Muscle layer of colon (tissue), 2 donors: ENCODE results near the gene CALR.
"Not testable (repeated sequence)": the region's sequence is repeated elsewhere in the genome, so short reads cannot be mapped to it uniquely, and the experiment has no call there.

Experiments used
- H3K27ac ChIP-seq: one replicate; pipeline ENCODE4 v1.7.0; 2013; ENCODE audit warnings: low read depth, mild to moderate bottlenecking, low read length, moderate library complexity
- H3K27me3 ChIP-seq, 2 donors: one replicate each; pipeline ENCODE4 v1.7.0; 2013; ENCODE audit warnings: low read length in 2 of 2, mild to moderate bottlenecking in 2 of 2; ENCODE audit not compliant: insufficient read depth in 2 of 2, control insufficient read depth in 1 of 2
- H3K36me3 ChIP-seq: one replicate; pipeline ENCODE4 v1.7.0; 2013; ENCODE audit warnings: mild to moderate bottlenecking, low read length; ENCODE audit not compliant: insufficient read depth
- H3K4me1 ChIP-seq: one replicate; pipeline ENCODE4 v1.7.0; 2013; ENCODE audit warnings: mild to moderate bottlenecking, low read length; ENCODE audit not compliant: insufficient read depth
- H3K4me3 ChIP-seq, 2 donors: one replicate each; pipeline ENCODE4 v1.7.0; 2013; ENCODE audit warnings: low read length in 2 of 2, low read depth in 1 of 2, mild to moderate bottlenecking in 1 of 2, moderate library complexity in 1 of 2
- H3K9ac ChIP-seq: one replicate; pipeline ENCODE4 v1.7.0; 2013; ENCODE audit warnings: low read length
- H3K9me3 ChIP-seq: one replicate; pipeline ENCODE4 v1.7.0; 2013; ENCODE audit warnings: mild to moderate bottlenecking, low read length
- donor health status: abdominal sarcoma.
- donor health status: Adenocarcinoma of cecum.

Gene CALR

DNA sequence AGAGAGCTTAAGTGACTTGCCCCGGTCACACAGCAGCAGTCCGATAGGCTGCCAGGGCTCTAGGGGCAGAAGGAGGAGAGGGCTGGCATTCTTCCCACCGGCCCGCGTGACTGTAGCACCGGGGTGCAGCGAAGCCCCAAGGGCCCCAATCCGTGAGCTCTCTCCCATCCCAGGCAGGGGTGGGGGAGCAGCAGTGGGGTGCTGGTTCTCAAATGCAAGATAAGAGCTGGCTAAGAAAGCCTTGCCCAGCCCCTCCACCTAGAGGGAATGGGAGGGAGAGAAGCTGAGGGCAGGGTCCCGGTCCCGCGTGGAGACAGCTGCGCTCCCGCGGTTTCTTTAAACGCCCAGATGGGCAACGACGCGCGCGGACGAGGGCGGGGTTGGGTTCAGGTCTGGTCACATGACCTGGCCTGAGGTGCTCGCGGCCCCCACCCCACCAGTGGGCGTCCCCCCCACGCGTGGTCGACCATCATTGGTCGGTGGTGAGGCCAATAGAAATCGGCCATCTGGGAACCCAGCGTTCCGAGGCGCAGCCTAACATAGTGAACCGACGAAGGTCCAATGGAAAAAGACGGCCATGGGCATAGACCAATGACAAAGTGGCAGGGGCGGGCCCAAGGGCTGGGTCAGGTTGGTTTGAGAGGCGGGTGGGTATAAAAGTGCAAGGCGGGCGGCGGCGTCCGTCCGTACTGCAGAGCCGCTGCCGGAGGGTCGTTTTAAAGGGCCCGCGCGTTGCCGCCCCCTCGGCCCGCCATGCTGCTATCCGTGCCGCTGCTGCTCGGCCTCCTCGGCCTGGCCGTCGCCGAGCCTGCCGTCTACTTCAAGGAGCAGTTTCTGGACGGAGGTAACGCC, at the start of gene CALR:
Gene CALR, plus strand, starts transcription at position 683 of the 852 bp plus-strand sequence. Its CDS starts 71 bp downstream, at position 754.
- H3K36me3 ChIP-seq, result peaks cover 35% of the 10 kb centered on the region
- peak within 1 kb of the TSS; percentile 71 for H3K9ac ChIP-seq
- H3K27ac ChIP-seq, result peak within 1 kb of the TSS; percentile 99
- no peaks in the 10 kb centered on the region for H3K9me3 ChIP-seq
- H3K4me1 ChIP-seq, result peaks cover 39% of the 10 kb centered on the region
- peak within 1 kb of the TSS; percentile 79 to 99 for H3K4me3 ChIP-seq
- no peaks in the 10 kb centered on the region for H3K27me3 ChIP-seq

DNA sequence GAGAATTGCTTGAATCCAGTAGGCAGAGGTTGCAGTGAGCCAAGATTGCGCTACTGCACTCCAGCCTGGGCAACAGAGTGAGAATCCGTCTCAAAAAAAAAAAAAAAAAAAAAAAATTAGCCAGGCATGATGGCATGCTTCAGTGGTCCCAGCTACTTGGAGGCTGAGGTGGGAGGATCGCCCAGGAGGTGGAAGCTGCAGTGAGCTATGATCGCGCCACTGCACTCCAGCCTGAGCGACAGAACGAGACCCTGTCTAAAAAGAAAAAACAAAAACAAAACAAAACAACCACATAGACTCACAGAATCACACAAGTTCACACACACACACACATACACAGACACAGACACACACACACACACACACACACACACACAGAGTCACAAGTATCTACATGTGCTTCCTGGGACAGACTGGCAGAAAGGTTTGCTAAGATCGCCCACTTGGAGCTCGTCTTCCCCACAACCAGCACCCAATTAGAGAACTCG, 48.1 kb upstream of the CALR start:
- Histone ChIP-seq H3K4me3 (peak overlapping the region; percentile 21 to 38), H3K36me3 (peaks cover 16% of the 10 kb centered on the region), H3K4me1 (peaks cover 14% of the 10 kb centered on the region)
- H3K27ac ChIP-seq, H3K9me3 ChIP-seq, H3K27me3 ChIP-seq, H3K9ac ChIP-seq: not testable (repeated sequence)

DNA sequence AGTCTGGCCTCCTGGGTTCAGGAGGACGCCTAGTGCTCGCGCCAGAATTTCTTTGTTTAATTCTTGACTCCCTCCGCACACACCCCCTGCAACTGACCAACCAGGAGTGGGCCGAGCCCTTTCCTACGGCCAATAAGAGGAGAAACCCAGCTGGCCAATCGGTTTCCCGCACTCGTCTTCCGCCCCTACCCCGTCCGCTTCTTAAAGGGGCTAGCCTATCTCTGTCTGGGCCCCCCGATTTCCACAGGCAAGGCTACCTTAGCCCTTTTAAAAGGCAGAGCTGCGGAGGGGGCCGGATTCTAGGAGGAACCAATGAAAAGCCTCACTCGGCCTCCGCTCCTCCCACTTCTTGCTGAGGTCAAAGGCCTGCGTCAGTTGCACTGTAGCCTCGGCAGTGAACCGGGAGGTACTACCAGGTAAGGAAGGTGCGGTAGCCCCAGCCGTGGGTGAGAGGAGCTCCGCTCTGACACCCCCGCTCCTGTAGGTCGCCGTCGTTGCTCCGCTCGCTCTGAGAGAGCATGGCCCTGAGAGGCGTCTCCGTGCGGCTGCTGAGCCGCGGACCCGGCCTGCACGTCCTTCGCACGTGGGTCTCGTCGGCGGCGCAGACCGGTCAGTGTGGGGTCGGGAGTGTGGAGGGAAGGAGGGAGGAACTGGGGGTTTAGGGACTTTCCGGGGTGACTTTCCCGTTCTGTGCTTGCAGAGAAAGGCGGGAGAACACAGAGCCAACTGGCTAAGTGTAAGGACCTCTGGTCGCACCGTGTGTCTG, 47.4 kb upstream of the CALR start, which contains the start of gene GCDH:
Gene GCDH, plus strand, starts transcription at position 374 of the 766 bp plus-strand sequence. Its CDS starts 145 bp downstream, at position 519.
- Histone ChIP-seq H3K4me1 (peaks cover 14% of the 10 kb centered on the region), H3K9ac (peak within 1 kb of the TSS; percentile 24), H3K9me3 (no peaks in the 10 kb centered on the region), H3K27me3 (peaks cover 2 to 5% of the 10 kb centered on the region in 2 donors), H3K27ac (peak within 1 kb of the TSS; percentile 88), H3K4me3 (peak within 1 kb of the TSS; percentile 93 to 97), H3K36me3 (peaks cover 18% of the 10 kb centered on the region)

DNA sequence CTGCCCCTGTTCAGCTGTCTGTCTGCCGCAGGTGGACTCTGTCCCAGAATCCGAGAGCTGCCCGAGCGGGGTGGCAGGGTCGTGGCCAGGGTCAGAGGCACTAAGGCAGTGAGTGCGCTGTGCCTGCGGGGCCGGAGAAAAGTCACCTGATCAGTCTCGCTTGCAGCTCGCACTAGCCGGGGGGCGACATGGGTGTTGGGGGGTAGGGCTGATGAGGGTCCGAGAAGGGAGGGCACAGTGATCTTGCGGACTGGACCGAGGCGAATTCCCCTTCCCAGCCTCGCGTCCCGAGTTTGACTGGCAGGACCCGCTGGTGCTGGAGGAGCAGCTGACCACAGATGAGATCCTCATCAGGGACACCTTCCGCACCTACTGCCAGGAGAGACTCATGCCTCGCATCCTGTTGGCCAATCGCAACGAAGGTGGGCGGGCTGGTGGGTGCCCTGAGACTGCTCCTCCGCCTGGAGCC, 46.8 kb upstream of the CALR start:
- H3K9me3 ChIP-seq, result no peaks in the 10 kb centered on the region
- peaks cover 24% of the 10 kb centered on the region for H3K36me3 ChIP-seq
- H3K27me3 ChIP-seq, result peaks cover 0 to 2% of the 10 kb centered on the region in 2 donors
- H3K27ac ChIP-seq, result no peak overlapping the region
- H3K9ac ChIP-seq, result peak overlapping the region; percentile 24
- peak overlapping the region; percentile 93 to 97 for H3K4me3 ChIP-seq
- peaks cover 14% of the 10 kb centered on the region for H3K4me1 ChIP-seq

DNA sequence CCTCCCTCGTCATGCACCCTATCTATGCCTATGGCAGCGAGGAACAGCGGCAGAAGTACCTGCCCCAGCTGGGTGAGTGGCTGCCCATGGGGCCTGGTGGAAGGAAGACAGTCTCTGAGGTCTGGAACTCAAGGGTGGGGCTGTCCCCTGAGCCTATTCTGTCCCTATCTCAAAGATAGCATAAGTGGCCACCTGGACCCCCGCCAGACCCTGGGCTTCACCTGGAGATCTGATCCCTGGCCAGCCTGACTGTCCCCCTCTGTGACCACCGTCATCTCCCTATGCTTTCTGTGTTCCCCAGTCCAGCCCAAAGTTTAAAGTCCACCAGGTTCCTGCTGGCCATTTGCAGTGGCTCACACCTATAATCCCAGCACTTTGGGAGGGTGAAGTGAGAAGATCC, 44.8 kb upstream of the CALR start:
- Histone ChIP-seq H3K27me3 (no peaks in the 10 kb centered on the region), H3K4me3 (no peak overlapping the region), H3K27ac (no peak overlapping the region), H3K9ac (no peak overlapping the region), H3K9me3 (no peaks in the 10 kb centered on the region), H3K36me3 (peaks cover 38% of the 10 kb centered on the region), H3K4me1 (peaks cover 14% of the 10 kb centered on the region)

DNA sequence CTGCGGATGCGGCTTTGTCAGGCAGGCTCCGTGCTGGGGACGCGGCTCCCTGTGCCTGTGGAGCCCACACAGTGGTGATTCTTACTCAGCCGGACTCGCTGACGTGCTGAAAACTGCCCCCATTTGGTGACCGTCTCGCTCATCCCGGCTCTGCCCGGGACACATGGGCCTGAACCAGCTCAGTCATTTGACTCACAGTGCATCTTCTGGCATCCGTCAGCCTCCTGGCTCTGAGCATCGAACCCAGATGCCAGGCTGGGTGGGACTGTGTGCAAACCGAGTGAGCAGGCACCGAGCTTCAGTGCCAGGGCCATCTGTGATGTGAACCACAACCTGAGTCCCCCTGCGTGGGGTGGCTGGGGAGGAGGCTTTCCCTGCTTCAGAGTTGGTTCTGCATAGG, 41.9 kb upstream of the CALR start:
- Histone ChIP-seq H3K4me1 (peaks cover 9% of the 10 kb centered on the region), H3K36me3 (peaks cover 38% of the 10 kb centered on the region), H3K4me3 (no peak overlapping the region), H3K27ac (no peak overlapping the region), H3K9me3 (no peaks in the 10 kb centered on the region), H3K27me3 (no peaks in the 10 kb centered on the region), H3K9ac (no peak overlapping the region)

DNA sequence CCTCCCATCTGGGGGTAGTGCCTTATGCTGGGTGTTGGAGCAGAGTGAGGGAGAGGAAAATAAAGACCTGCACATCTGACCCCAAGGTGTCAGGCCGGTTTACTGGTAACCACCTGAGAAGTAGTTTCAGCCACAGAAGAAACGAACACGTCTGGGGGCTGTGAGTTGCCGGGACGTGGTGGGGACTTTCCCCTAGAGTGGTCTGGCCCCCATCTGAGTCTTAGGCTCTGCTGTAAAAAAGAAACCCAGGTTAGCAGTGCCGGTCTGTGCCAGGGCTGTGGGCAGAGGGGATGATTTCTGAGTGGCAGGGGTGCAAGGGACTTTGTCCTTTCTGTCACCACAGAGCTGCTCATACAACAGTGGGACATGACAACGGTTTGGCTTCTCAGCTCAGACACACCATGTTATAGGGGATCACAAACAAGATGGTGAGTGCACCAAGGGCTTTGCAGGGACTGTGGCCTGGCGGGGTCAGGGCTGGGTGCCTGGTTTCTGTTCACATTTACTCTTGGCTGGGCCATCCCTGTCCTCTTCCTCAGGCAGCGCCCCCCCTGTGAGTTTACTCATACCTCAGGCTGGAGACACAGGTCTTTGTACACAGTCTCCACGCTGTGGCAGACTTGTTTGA, 38.4 kb upstream of the CALR start:
- no peaks in the 10 kb centered on the region for H3K4me1 ChIP-seq
- H3K9ac ChIP-seq, result no peak overlapping the region
- no peak overlapping the region for H3K27ac ChIP-seq
- H3K36me3 ChIP-seq, result peaks cover 22% of the 10 kb centered on the region
- no peaks in the 10 kb centered on the region for H3K9me3 ChIP-seq
- H3K4me3 ChIP-seq, result no peak overlapping the region
- H3K27me3 ChIP-seq, result no peaks in the 10 kb centered on the region

DNA sequence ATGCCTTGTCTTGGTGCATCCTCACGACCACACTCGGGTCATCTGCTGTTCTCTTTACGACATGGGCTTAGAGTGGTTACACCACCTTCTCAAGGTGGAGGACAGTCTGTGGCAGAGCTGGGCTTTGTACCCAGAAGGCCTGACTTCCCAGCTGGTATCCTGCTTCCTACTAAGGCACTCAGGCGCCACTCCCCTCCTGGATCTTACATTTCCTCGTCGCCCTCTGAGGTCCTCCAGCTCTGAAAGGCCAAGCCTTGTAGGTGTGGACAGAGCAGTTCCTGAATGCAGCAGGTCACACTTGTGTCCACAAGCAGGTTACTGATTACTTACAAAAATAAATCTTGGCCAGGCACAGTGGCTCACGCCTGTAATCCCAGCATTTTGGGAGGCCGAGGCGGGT, 31.2 kb upstream of the CALR start:
- H3K9me3 ChIP-seq, result no peaks in the 10 kb centered on the region
- no peaks in the 10 kb centered on the region for H3K36me3 ChIP-seq
- no peak overlapping the region for H3K4me3 ChIP-seq
- peaks cover 3% of the 10 kb centered on the region for H3K4me1 ChIP-seq
- H3K27me3 ChIP-seq, result no peaks in the 10 kb centered on the region
- H3K9ac ChIP-seq, result no peak overlapping the region
- H3K27ac ChIP-seq, result no peak overlapping the region

DNA sequence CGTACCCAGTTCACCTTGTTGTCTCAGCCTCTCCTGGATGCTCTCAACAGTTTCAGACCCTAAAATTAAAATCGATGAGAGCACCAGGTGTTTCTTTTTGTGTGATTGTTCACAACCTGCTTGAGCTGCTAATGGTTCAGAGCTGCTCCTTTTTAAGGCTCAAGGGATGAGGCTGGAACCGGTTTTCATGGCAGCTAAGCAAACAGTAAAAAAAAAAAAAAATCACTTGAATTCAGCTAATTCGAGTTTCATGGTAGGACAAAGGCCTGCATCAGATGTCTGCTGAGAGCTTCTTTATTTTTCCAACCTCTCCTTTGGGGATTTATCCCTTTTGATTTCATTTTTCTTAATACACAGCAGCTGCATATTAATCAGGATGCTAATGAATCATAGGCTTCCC, 25.8 kb upstream of the CALR start:
- H3K27ac ChIP-seq, result peak overlapping the region; percentile 99
- peaks cover 22% of the 10 kb centered on the region for H3K4me1 ChIP-seq
- H3K4me3 ChIP-seq, result peak overlapping the region in 1 of 2 donors; percentile 46
- no peaks in the 10 kb centered on the region for H3K27me3 ChIP-seq
- no peaks in the 10 kb centered on the region for H3K9me3 ChIP-seq
- no peak overlapping the region for H3K9ac ChIP-seq
- no peaks in the 10 kb centered on the region for H3K36me3 ChIP-seq

DNA sequence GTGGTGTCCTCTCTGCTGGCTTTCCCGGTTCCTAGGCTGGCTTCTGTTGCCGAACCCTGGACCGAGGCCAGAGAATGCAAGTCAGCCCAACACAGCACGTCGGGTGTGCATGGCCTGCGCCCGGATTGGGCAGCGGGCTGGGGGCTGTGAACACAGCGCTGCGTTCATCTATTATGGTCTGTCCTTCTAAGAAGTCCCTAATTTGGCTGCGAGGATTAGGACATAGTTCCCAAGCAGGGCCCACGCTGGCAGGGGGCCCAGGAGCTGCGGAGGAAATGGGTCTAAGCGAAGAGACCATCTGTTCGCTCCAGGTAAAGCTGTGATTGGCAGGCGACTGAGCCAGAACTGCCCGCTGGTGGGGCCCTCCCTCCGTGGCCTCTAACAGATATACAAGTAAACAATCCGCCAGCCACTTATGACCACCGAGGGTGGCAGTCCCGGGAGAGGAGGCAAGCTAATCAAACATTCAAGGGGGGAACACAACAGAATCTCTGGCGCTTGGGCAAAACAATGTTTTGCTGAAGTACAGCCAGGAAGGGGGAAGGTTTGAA, 25.3 kb upstream of the CALR start:
- Histone ChIP-seq H3K4me3 (peak overlapping the region in 1 of 2 donors; percentile 46), H3K4me1 (peaks cover 22% of the 10 kb centered on the region)

More for the DNA sequence above, 25.3 kb upstream of the CALR start:
- peak overlapping the region; percentile 30 for H3K9ac ChIP-seq
- no peaks in the 10 kb centered on the region for H3K36me3 ChIP-seq
- H3K9me3 ChIP-seq, result no peaks in the 10 kb centered on the region
- peak overlapping the region; percentile 99 for H3K27ac ChIP-seq
- no peaks in the 10 kb centered on the region for H3K27me3 ChIP-seq
